ENCODE results near the gene FILIP1L.
A peak's percentile ranks its signal among the peaks of the same experiment; 100 is the strongest.

The FILIP1L gene

DNA sequence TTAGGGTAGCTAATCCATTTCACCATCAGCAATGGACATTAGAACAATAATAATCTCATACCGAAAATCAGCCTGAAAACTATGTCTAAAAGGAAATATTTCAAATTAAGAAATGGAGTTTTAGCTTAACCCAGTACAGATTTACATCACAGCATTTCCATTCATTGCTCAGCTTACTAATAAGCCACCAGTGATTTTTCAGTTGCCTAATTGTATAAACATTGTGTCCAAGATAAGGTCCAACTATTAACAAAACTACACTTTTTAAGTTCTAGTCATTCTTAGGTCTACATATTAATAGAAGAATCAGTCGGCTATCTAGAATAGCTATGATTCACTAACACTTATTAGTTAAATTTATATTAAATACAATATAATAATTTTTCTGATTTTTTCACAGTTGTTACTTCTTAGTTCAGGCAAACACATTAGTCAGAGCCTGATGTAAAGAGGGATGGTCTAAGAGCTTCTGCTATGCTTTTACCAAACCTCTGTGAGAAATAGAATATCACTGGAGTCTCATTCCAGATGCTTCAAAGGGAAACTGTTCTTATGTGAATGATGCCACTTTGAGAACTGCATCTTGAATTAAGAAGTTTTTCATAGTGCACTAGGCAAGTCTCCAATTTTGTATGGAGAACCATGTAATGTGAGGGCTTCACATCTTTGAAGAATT lies 222.6 kb downstream of the FILIP1L start:
- no peak for DNase-seq (ENCODE audit: low read depth)

DNA sequence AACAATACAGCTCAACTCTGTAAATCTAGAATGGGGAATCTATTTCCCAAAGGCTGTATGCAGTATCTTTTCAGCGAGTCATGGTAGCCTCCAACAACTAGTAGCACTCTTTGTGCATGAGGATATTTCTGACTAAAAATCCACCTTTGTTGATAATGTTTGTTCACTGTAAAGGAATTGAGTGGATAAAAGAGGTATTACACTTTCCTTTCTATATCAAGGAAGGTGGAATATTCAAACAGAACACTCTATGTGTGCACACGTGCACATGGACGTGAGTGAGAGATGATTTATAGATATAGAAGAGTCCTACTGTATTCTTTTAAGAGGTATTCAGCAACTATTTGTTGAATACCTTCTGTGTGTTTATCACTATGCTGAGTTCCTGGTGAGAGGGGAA lies 228.4 kb downstream of the FILIP1L start:
- DNase-seq (ENCODE audit: low read depth): no peak

DNA sequence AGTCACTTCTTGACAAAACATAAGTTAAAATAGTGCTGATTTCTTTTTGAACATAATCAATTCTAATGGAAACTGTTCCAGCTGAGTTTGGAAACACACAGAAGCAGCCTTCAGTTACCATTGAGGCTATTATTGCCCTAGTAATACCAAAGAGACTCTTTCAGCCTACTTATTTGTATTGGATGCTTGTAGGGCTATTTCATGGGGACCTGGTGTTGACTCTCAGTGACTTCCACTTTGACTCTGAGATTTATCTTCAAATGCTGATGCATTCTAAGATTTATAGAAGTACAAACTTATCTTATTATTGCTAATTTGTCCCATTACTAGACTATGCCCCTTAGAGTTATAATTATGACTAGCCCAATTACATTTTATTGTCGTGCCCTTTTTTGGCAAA lies 229.2 kb downstream of the FILIP1L start:
- DNase-seq (ENCODE audit: low read depth): no peak

DNA sequence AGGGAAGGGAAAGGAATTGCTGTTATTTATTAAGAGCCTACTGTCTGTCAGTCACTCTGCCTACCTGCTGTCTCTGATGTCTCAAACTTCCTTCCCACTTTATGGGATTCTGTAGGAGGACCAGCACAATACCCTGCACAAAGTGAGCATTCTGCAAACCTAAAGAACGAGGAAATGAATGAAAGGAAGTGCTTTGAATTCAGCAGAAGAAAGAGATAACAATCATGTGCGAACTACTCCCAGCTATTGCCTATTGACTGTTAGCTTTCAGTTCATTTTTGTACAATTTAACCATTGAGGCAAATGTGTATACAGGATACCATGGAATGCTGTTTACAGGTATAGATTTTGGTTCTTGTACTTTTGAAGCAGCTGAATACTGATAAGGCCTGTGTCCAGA lies 229.8 kb downstream of the FILIP1L start:
- DNase-seq (ENCODE audit: low read depth): no peak

DNA sequence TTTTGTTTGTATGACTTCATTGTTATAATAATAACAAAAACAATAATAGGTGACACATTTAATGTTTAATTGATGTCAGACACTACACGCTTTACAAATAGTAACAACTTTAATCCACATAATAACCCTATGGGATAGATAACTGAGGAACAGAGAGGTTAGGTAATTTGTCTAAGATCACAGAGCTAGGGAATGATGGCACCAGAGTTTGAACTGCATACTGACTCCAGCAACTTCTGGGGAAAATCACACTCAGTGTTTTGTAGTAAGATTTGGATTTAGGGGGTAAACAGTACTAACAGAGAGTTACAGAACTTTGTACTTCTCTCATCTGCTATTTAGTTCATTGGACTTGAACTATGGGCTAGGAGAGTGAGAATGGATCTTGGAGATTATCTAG lies 230.6 kb downstream of the FILIP1L start:
- no peak for DNase-seq (ENCODE audit: low read depth)

DNA sequence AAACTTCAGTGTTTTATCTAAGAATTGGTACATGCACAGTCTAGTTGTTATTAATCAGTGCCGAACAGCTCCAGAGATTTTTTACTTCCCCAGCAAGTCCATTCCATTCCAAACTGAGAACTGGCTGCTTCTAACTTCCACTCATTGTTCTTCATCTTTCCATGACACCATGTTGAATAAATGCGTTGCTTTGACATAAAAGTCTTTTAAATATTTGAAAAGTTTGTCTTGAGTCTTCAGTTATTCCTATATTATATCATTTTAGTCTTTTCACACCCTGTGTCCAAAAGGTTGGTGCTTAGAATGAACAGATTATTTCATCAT lies 231.2 kb downstream of the FILIP1L start:
- no peak for DNase-seq (ENCODE audit: low read depth)

DNA sequence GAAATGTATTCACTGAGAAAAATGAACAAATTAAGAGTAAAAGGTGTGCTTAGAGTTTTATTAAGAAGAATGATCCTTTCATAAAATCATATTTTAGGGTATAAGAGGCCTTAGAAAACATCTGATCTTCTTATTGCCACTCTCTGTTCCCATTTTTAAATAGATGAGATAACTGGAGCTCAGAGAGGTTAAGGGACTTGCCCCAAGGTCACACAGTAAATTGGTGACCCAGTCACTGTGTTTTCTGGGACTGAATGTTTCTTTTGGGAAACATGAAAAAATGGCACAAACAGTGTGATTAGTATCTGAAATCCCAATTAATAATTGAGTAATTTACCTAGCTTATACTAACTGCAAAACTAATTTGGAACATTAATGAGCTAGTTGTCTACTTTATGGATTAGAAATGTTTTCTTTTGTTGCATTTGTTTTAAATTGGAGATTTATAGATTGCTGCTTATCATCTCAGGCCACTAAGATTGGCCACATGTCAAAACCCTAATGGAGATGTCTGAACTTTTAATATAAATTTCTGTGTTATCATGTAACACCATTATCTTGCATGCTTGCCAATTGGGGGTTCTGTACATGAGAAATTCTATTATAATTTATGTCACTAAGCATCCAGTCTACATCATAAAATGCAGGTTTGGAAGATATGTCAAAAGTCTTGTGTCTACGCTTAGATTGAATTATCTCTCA lies 231.7 kb downstream of the FILIP1L start:
- DNase-seq (ENCODE audit: low read depth): no peak

DNA sequence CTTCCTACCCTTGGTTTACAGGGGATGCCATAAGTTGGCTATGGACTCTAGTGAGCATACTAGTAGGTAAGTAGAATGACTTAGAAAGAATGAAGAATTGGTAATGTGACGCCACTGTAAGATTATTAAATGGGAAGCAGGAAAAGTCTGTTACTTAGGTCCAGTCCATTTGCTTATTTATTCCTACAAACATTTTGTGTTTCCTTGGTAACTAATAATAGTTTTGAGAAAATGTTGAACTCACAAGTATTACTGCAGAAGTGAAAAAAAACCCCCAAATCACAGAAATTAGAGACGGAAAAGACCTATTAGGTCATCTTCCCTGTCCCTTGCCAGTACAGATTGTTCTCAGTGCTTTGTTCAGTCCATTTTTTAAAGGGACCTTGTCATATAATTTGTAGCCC lies 233.2 kb downstream of the FILIP1L start:
- DNase-seq (ENCODE audit: low read depth): no peak

DNA sequence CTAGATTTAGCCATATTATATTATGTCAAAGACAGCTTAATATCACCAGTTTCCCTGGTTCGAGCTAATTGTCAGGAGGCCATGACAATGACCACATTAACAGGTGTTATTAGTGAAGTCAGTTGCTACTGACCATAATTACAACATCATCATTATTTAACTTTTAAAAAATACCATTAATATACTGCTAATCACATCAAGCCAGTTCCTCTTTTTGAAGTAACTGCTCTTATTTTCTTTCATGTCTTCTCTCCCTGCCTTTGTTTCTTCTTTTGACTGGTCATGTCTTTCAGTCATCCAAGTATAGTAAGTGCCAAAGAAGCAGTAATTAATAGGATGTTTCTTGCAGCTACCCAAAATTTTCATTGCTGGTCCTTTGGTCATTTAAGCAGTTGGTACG lies 235.0 kb downstream of the FILIP1L start:
- no peak for DNase-seq (ENCODE audit: low read depth)

DNA sequence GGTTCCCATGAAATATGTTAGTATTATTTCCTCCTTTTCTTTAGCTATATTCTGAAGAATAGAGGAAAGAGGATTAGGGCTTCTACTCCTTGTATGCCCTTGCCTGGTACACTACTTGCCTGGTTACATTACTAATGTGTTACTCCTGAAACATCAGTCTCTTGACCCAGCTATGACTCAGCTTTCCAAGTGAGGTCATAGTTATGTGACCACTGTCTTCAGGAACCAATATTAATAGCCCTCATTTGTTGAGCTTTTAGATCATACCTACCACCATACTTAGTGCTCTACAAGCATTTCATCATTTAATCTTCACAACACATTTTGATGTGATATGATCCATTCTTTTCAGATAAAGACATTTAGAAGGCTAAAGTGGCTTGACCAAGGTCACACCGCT lies 236.3 kb downstream of the FILIP1L start:
- DNase-seq (ENCODE audit: low read depth): no peak

DNA sequence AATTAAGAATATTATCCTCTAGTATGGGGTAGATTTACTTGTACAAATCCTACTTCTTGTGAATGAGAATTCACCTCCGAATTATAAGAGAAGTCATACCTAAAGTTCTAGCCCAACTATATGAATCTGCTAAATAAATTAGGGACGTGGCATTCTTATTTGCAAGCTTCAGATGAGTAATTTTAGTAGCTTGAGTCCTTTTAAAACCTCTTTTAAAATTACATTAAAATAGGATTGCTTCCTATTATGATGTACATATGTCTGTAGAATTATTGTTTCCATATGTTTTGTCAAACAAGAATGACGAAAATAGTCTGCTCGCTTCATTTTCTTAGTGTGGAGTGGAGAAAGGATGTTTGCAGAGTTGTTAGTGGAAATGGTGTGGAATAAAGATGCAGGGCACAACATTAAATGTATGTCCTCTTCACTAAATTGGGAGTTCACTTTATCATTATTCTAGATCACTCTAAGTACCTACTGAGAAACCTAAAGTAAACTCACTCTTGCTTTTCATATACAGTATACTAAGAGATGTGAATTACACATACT lies 237.2 kb downstream of the FILIP1L start:
- no peak for DNase-seq (ENCODE audit: low read depth)

DNA sequence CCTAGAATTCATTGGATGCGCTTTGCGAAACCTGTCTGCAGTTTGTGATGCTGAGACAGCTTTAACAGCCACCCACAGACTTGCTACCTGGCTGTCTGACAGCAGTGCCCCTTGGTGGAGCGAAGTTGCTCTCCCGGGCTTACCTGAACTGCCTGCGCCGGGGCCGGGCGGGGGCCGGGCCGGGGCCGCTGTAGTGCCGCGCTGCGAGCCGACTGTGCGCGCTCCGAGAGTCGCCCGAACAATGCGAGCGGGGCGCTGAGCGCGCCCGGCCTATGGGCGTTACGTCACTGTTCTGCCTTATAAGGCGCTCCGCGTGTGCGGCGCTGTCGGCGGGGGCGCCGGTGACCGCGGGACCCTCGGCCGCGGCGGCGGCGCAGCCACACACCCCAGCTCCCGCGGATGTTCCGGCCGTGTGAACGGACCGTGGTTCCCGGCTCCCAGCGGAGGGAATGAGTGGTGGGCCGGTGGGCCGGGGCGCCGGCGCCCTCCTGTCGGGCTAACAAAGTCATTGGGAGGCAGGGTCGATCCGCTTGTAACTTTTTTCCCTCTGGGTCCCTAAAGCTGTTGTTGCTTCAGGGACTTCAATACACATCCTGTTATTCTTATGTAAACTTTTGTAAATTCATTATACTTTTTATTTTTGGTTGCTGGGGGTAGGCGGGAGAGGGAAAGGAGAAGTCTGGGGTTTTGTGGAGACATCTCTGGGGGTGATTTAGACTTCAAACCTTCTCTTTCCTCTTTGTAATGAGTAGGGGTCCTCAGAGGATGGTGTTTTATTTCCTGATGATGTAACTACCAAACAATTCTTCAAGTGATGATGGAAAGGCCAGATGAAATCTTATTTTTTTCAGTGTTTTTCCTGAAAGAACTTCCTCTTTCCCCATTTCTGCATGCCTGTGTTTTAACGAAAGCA lies 238.1 kb downstream of the FILIP1L start:
- DNase-seq (ENCODE audit: low read depth): peak; percentile 59

DNA sequence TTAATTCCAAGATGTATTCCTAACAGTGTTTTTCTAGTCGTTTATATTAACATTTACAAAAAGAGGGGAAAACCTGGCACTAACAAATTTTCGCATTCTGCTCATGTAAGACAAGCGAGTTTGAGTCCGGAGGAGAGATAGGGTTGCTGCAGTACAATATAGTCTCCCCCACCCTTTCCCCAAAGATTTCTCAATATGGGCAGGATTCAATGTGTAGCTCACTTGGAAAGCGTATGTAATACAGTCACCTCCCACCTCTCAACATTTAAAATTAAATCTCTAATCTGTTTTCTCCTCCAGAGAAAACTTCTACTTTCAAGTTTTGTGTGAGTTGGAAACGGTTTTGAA lies 238.7 kb downstream of the FILIP1L start:
- no peak for DNase-seq (ENCODE audit: low read depth)

DNA sequence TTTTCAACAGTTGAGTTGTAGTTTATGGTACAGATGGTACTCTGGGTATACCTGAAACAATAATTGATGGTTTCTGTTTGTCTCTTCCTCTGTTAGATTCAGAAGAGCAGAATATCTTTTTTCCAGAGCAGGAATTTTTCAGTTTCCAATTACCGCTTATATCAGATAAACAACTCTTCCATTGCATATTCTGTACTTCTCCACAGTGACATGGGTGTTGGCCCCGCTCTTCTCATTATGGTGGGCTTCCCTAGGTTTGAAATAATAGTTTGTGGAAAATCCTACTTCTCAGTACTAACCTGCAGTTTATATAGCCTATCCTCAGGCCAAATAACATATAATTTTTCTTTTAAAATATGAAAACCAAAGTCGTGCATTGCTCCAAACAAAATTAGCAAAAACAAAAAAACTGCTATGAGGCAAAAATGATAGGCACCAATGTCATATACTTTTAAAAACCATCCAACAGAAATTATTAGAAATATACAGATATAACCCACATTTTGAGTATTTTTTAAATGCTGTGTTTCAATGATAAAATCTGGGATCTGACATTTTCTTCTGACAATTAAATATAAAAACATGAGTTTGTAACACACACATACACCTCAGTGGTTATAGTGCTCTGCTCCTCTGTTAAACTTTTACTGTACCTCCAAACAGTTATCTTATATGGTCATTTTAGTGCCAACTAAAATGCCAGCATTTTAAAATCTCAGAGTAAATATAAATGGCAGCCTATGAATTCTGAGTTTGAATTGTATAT lies 239.9 kb downstream of the FILIP1L start:
- DNase-seq (ENCODE audit: low read depth): no peak

DNA sequence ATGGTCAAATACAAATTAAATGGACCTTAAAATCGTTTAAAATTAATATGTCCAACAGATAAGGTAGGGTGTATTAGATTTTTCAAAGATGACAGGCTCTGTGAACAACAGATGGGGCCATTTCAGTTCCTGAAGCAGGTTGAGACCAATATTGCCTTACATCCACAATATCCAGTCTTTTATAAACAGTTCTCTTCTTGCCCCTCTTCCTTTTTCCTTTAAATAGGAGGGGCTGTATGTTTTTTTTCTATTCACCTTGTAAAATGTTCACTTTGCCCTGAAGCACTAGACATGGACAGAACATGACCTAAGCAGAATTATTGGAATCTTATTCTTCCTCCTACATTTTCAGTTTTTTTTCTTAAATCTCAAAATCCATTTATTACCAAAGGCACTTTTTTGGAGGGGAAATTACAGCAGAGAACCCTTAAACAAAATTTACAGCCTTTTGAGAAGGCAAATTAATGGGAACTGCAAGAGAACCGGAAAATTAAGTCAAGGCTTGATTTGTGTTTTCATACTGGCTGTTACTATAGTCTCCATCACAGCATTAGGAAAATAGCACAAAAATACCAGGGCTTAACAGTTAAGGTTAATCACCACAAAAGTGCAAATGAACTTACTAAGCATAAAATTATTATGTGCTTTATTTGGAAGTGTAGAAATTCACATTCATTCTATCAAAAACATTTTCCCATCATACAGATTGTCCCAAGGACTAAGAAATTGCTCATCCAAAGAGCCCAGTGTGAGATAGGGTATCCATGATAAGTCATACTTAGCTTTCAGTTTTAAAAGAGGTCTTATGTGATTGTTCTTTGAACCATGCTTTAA lies 240.8 kb downstream of the FILIP1L start:
- no peak for DNase-seq (ENCODE audit: low read depth)

DNA sequence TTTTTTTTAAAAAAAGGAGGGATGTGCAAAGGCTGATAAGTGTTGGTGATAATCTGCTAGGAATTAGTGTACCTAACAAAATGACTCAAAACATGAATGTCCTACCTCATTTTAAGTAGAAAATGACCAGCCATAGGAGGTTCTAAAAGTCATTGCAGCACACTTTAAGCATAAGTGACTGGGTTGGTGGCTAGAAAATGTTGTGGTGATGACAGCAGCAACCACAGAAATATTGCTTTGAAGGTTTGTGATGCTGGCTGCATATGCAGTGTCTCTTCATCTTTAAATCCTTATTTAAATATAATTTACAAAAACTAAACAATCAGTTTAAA lies 241.4 kb downstream of the FILIP1L start:
- DNase-seq (ENCODE audit: low read depth): no peak

DNA sequence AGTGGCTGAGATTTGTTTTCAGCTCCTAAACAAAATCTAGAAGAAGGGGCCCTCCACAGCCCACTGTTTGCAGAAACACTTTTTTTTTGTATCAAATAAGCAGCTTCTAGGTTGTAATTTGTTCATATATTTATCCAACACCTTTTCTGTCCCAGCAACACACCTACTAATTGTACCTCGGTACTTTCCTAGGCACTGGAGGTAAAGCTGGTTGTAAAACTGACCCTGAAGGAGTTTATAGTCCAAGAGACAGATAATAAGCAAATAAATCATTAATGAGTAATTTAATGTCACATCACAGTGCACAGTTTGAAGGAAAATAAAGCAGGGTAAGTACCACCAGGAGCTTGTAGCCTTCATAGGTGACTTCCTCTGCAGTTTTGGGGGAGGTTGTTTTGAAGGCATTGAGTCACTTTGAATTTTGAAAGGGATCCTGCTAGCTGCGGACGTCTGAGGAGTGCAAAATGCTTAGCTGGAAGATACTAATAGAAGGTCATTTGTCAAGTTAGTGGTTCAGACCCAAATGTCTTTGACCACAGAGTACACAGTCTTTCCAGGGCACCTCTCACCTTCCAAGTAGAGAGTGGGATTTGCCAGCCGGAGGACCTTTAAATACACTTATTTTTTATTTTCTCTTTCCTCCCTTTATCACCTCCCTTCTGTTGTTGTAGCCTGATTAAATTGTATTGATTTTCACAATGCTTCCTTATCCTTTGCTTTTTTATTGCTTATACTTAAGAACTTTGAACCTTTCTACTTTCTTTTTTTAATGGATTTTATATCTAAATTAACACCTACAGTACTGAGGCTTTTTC lies 242.9 kb downstream of the FILIP1L start:
- DNase-seq (ENCODE audit: low read depth): no peak

DNA sequence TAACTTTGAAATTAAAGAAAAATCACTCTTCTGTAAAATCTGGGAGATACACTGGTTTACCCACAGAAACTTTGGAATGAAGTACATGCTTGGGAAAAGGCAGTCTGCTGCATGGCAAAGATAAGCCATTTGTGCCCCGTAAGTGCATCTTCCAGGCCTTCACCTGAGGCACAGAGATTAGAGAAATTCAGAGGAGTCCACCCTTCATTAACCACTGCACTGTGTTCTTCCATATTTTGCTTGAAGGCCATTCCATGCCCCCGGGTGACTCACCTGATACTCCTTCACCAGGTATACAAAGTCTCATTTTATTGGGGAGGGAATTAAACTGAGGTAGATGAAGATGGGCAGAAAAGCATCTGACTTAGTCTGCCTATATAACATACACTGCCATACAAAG lies 243.6 kb downstream of the FILIP1L start:
- DNase-seq (ENCODE audit: low read depth): no peak

DNA sequence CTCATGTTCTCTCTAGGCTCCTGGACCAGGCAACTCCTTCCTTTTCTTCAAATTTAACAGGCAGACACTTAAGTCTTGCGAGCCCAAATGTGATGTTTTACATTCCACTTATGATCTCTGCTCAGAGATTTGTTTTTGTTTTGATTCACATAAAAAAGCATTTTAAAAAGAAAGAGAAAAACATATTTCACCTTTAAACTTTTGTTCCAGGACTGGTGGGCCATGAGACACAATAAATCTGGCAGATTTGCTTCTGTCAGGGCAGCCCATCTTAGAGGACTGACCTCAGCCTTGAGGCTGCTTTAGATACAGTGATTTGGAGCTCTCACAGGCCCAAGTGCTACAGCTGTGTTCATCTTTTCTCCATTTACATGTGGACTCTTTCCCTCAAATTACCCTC lies 244.7 kb downstream of the FILIP1L start:
- DNase-seq (ENCODE audit: low read depth): no peak

DNA sequence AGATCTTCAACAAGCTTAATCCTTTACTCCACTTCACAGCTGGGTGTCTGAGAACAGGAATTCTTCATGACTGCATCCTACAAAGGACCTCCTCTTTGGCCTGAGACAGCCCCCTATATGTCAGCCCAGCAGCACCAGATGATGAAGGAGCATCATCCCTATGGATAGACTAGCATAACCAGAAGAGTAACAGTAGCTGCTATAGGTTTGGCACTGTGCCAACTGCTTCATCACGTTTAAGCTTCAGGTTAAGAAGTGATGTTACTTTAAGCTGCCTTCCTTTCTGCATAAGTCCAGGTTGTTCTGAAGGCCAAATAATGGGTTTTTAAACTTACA lies 246.0 kb downstream of the FILIP1L start:
- DNase-seq (ENCODE audit: low read depth): no peak

All from activated T-cell treated with anti-CD3 and anti-CD28 coated beads for 48 hours (primary cell).